DND-41 (cell line): ENCODE data around the gene CACNA1H.

Source experiments
- ATAC-seq: fragments of 200-7000 bp; cut with Tn5 transposase; 3 replicates; pipeline ENCODE4 v1.9.1; 2021; ENCODE audit warnings: low read depth; ENCODE audit not compliant: insufficient read depth
- DNase-seq: peaks from one replicate; pipeline ENCODE4 v3.0.0-alpha.2; 2020
- H2AFZ ChIP-seq: 2 replicates; pipeline ENCODE4 v1.6.0; 2012; ENCODE audit warnings: low read depth, low read length
- H3K27ac ChIP-seq: 2 replicates; pipeline ENCODE4 v1.5.1; 2012; ENCODE audit warnings: low read length, inconsistent platforms
- H3K27me3 ChIP-seq: fragments of 200-600 bp; sonication (generic); 2 replicates; pipeline ENCODE4 v1.6.0; 2012; ENCODE audit warnings: low read length, mild to moderate bottlenecking, inconsistent platforms; ENCODE audit not compliant: insufficient read depth, poor library complexity
- H3K36me3 ChIP-seq: 2 replicates; pipeline ENCODE4 v1.5.1; 2012; ENCODE audit warnings: low read length, inconsistent platforms; ENCODE audit not compliant: insufficient read depth
- H3K4me1 ChIP-seq: 2 replicates; pipeline ENCODE4 v1.5.1; 2012; ENCODE audit warnings: mild to moderate bottlenecking, low read length; ENCODE audit not compliant: insufficient read depth
- H3K4me2 ChIP-seq: 2 replicates; pipeline ENCODE4 v1.6.0; 2012; ENCODE audit warnings: mild to moderate bottlenecking, moderate library complexity, low read length, inconsistent platforms; ENCODE audit not compliant: insufficient read depth
- H3K4me3 ChIP-seq, 2 experiments: fragments of 200-600 bp in 1 of 2; shearing (Covaris generic) in 1 of 2; 2 replicates each; pipeline ENCODE4 v1.5.1; 2012 to 2016; ENCODE audit warnings: inconsistent platforms in 2 of 2, low read length in 2 of 2, mild to moderate bottlenecking in 2 of 2, low read depth in 1 of 2, moderate library complexity in 1 of 2
- H3K79me2 ChIP-seq: 2 replicates; pipeline ENCODE4 v1.6.0; 2012; ENCODE audit warnings: low read length, inconsistent platforms; ENCODE audit not compliant: insufficient read depth
- H3K9ac ChIP-seq: 2 replicates; pipeline ENCODE4 v1.6.0; 2012; ENCODE audit warnings: low read depth, mild to moderate bottlenecking, inconsistent platforms, low read length, moderate library complexity
- H3K9me3 ChIP-seq: 2 replicates; pipeline ENCODE4 v1.5.1; 2012; ENCODE audit warnings: low read length, moderate library complexity, mild to moderate bottlenecking, inconsistent platforms; ENCODE audit not compliant: insufficient read depth, severe bottlenecking
- H4K20me1 ChIP-seq: 2 replicates; pipeline ENCODE4 v1.6.0; 2012; ENCODE audit warnings: low read length; ENCODE audit not compliant: insufficient read depth
- EZH2 ChIP-seq: IDR thresholded peaks from 3 replicates; pipeline ENCODE4 v1.6.1; 2012; ENCODE audit warnings: borderline replicate concordance, low read depth, mild to moderate bottlenecking, moderate library complexity, low read length, inconsistent platforms; ENCODE audit not compliant: severe bottlenecking
- TF ChIP-seq, protein P1 (sequence below): IDR thresholded peaks from 2 replicates; pipeline ENCODE4 v1.5.1; 2012; ENCODE audit warnings: borderline replicate concordance, low read length, moderate library complexity, mild to moderate bottlenecking; ENCODE audit not compliant: poor library complexity, severe bottlenecking; ENCODE audit errors: extremely low read depth

Gene CACNA1H

GRCh38 chr16:1217526-1217925 lies 64.6 kb downstream of the CACNA1H start:
- no peaks in the 10 kb centered on the region for H3K9me3 ChIP-seq
- H3K9ac ChIP-seq: no peak overlapping the region
- no peaks in the 10 kb centered on the region for H3K4me1 ChIP-seq
- H4K20me1 ChIP-seq: peaks cover 5% of the 10 kb centered on the region; the same call in 1 of the 2 replicates
- H3K4me3 ChIP-seq: no peak overlapping the region
- H2AFZ ChIP-seq: no peak overlapping the region
- H3K4me2 ChIP-seq: no peak overlapping the region
- ATAC-seq (no peak), DNase-seq (no peak)
- no peak for TF ChIP-seq EZH2
- TF ChIP-seq, protein P1, sequence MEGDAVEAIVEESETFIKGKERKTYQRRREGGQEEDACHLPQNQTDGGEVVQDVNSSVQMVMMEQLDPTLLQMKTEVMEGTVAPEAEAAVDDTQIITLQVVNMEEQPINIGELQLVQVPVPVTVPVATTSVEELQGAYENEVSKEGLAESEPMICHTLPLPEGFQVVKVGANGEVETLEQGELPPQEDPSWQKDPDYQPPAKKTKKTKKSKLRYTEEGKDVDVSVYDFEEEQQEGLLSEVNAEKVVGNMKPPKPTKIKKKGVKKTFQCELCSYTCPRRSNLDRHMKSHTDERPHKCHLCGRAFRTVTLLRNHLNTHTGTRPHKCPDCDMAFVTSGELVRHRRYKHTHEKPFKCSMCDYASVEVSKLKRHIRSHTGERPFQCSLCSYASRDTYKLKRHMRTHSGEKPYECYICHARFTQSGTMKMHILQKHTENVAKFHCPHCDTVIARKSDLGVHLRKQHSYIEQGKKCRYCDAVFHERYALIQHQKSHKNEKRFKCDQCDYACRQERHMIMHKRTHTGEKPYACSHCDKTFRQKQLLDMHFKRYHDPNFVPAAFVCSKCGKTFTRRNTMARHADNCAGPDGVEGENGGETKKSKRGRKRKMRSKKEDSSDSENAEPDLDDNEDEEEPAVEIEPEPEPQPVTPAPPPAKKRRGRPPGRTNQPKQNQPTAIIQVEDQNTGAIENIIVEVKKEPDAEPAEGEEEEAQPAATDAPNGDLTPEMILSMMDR: no peak
- H3K27ac ChIP-seq: no peak overlapping the region
- no peaks in the 10 kb centered on the region for H3K36me3 ChIP-seq
- H3K79me2 ChIP-seq: no peaks in the 10 kb centered on the region
- H3K27me3 ChIP-seq: no peaks in the 10 kb centered on the region

GRCh38 chr16:1218061-1218929 lies 65.4 kb downstream of the CACNA1H start:
- H3K27ac ChIP-seq: no peak overlapping the region
- no peaks in the 10 kb centered on the region for H3K9me3 ChIP-seq
- TF ChIP-seq EZH2: no peak
- TF ChIP-seq, protein P1: no peak
- H3K79me2 ChIP-seq: no peaks in the 10 kb centered on the region
- no peaks in the 10 kb centered on the region for H3K4me1 ChIP-seq
- no peak for DNase-seq
- H3K9ac ChIP-seq: no peak overlapping the region
- H3K4me3 ChIP-seq: no peak overlapping the region
- peaks cover 13% of the 10 kb centered on the region for H4K20me1 ChIP-seq
- no peaks in the 10 kb centered on the region for H3K36me3 ChIP-seq
- ATAC-seq: no peak
- no peaks in the 10 kb centered on the region for H3K27me3 ChIP-seq
- no peak overlapping the region for H2AFZ ChIP-seq
- H3K4me2 ChIP-seq: no peak overlapping the region

DNA sequence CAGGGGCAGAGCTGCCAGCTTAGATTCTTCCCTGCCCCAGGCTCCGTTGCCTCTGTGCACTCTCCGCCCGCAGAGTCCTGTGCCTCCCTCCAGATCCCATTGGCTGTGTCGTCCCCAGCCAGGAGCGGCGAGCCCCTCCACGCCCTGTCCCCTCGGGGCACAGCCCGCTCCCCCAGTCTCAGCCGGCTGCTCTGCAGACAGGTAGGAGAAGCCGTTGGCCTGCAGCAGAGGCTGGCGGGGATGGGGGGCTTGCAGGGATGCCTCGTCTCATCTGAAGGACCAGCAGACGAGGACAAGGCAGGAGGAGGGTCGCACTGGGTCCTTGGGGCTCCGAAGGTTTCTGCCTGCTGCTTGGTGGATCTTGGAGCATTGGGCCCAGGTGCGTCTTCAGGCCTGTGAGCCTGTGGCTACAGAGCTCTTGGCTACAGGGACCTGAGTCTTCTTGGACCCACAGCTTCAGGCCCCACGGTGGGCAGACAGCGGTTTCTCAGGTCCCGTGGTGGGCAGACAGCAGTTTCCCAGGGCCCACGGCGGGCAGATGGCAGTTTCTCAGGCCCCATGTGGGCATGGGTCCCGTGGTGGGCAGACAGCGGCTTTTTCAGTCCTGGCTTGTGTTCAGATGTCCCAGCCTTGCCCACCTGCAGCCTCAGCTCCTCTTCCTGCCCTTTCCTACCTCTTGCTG lies 66.2 kb downstream of the CACNA1H start:
- Histone ChIP-seq H3K27ac (no peak overlapping the region), H4K20me1 (peaks cover 13% of the 10 kb centered on the region), H3K4me3 (no peak overlapping the region), H3K27me3 (no peaks in the 10 kb centered on the region), H3K36me3 (no peaks in the 10 kb centered on the region), H3K79me2 (no peaks in the 10 kb centered on the region), H3K9ac (no peak overlapping the region), H3K9me3 (no peaks in the 10 kb centered on the region), H2AFZ (no peak overlapping the region), H3K4me1 (no peaks in the 10 kb centered on the region), H3K4me2 (no peak overlapping the region)
- no peak for ATAC-seq
- DNase-seq: no peak
- no peak for TF ChIP-seq EZH2
- TF ChIP-seq, protein P1: no peak
